HFF-Myc (cell line): ENCODE measurements around the gene ATXN1L.
"Not testable (repeated sequence)": the region's sequence is repeated elsewhere in the genome, so short reads cannot be mapped to it uniquely, and the experiment has no call there.

ENCODE experiments used
- DNase-seq: peaks from one replicate; pipeline ENCODE4 v3.0.0-alpha.2; 2011; ENCODE audit warnings: low read depth; ENCODE audit errors: extremely low read depth
- H3K4me3 ChIP-seq: replicated peaks from 2 replicates; pipeline ENCODE4 v1.5.1; 2011; ENCODE audit warnings: low read depth, mild to moderate bottlenecking, control low read depth, low read length
- TF ChIP-seq, protein P1 (sequence below): IDR thresholded peaks from 2 replicates; pipeline ENCODE4 v1.5.1; 2012; ENCODE audit warnings: mild to moderate bottlenecking, low read depth, low read length, control low read depth; ENCODE audit errors: missing control alignments

The ATXN1L gene

DNA sequence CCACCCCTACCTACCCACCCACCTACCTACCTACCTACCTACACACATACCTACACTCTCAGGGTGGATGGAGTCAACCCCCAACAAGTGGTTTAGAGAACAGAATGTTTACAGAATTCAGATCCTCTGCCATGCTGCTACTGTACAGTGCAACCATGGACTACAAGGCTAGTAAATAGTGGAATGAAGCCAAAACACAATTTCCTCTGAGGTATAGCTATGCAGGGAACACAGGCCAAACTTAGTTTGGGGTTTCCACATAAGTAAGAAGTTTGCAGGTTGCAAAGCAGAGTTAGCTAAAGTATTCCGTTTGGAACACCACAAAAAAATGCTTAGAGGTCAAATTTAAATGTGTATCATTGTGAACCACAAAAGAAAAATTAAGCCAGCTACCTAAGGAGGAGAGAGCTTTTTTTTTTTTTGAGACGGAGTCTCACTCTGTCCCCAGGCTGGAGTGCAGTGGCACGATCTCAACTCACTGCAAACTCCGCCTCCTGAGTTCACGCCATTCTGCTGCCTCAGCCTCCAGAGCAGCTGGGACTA lies 34.4 kb upstream of the ATXN1L start:
- no peak for DNase-seq
- no peak overlapping the region for H3K4me3 ChIP-seq
- TF ChIP-seq, protein P1, sequence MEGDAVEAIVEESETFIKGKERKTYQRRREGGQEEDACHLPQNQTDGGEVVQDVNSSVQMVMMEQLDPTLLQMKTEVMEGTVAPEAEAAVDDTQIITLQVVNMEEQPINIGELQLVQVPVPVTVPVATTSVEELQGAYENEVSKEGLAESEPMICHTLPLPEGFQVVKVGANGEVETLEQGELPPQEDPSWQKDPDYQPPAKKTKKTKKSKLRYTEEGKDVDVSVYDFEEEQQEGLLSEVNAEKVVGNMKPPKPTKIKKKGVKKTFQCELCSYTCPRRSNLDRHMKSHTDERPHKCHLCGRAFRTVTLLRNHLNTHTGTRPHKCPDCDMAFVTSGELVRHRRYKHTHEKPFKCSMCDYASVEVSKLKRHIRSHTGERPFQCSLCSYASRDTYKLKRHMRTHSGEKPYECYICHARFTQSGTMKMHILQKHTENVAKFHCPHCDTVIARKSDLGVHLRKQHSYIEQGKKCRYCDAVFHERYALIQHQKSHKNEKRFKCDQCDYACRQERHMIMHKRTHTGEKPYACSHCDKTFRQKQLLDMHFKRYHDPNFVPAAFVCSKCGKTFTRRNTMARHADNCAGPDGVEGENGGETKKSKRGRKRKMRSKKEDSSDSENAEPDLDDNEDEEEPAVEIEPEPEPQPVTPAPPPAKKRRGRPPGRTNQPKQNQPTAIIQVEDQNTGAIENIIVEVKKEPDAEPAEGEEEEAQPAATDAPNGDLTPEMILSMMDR: no peak

DNA sequence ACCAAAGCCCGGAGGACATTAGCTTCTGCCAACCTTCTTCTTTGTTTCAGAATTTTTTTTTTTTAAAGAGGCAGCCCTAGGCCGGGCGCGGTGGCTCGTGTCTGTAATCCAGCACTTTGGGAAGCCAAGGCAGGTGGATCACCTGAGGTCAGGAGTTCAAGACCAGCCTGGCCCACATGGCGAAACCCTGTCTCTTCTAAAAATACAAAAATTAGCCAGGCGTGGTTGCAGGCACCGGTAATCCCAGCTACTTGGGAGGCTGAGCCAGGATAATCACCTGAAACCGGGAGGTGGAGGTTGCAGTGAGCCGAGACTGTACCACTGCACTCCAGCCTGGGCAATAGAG lies 28.6 kb upstream of the ATXN1L start:
- H3K4me3 ChIP-seq, DNase-seq: not testable (repeated sequence)

DNA sequence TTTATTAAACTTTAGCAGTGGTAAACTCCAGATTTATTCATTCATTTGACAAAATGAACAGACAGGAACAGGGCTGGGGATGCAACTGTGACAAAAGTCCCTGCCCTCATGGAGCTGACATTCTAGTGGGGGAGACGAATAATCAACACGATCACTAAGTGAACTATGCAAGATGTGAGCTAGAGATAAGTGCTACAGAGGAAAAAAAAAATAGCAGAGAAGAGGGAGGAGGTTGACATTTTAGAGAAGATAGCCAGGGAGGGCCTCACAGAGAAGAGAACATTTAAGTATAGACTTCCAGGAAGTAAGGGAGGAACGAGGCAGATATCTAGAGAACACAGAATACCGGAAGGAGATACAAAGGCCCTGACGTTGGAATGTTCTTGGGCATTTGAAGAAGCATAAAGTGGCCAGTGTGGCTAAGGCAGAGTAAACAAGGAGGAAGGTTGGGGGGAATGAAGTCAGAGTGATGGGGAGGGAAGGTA lies 19.2 kb upstream of the ATXN1L start:
- TF ChIP-seq, protein P1: no peak

DNA sequence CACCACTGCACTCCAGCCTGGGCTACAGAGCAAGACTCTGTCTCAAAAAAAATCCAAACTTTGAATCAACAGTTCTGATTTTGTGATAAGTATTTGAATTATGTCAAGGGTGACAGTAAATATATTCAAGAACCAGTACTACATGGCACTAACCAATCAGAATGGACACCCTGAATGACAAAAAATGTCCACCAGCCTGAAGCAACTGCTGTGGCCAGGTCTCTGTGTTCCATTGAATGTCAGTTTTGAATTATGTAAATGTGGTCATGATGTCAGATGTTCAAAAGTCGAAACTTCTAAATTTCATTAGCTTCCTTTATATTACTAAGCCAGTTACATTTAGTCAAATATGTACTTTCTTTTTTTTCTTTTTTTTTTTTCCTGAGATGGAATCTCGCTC lies 15.4 kb upstream of the ATXN1L start:
- TF ChIP-seq, protein P1: no peak
- DNase-seq: no peak
- H3K4me3 ChIP-seq: no peak overlapping the region

More for the DNA sequence above, 19.2 kb upstream of the ATXN1L start:
- no peak overlapping the region for H3K4me3 ChIP-seq
- DNase-seq: no peak

DNA sequence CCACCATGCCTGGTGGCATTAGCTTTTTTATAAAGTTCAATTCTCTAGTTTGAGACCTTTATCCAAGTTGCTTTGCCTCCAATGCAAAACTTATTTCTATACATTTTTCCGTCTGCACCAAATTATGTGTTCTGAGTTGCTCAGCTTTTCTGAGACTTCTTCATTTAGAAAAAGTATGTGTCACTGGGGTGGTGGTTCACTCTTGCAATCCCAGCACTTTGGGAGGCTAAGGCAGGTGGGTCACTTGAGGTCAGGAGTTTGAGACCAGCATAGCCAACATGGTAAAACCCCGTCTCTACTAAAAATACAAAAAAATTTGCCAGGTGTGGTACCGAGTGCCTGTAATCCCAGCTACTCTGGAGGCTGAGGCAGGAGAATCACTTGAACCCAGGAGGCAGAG lies 14.1 kb upstream of the ATXN1L start:
- not testable (repeated sequence) for DNase-seq, H3K4me3 ChIP-seq

DNA sequence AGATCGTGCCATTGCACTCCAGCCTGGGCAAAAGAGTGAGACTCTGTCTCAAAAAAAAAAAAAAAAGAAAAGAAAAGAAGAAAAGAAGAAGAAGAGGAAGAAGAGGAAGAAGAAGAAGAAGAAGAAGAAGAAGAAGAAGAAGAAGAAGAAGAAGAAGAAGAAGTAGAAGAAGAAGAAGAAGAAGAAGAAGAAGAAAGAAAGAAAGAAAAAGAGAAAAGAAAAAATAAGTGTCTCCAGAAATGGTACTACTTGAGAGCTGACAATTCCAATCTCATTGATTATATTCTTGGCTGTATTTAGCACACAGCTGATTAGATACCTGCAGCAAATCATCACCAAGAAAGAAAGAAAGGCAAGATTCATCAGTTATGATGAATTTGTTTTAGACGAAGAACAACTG lies 13.7 kb upstream of the ATXN1L start:
- not testable (repeated sequence) for DNase-seq, H3K4me3 ChIP-seq

DNA sequence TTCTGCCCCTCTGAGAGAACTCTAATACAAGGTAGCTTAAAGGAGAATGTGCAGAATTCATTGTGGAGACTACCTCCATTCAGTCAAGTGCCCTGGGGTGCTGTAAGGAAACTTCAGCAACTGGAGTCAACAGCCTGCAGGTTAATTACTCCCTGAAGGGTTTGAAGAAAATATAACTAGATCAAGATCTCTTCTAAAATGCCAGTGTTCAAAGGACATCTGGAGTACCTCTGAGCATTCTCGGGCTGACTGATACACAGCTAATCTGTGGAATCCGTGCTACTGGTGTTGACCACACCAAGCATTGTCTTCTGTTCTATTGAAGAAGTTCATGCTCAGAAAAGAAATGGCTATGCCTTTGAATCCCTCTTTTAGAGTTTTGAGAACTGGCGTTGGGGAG lies 11.5 kb upstream of the ATXN1L start:
- H3K4me3 ChIP-seq: no peak overlapping the region
- TF ChIP-seq, protein P1: no peak
- DNase-seq: no peak

DNA sequence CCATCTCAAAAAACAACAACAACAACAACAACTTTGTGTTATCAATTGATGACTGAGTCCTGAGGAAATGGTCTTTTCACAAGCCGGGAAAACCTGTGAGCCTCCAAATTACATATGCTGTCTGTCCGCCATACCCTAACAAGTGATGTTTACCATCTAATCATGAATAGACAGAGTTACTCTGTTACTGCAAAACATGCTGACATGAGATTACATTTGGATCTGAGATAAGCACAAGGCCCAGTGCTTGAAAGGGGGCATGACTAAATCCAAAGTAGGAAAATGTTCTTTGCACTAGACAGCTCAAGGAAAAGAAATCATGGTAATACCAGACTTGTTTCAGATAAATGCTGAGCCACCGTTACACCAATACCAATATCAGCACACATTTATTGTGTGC lies 8.6 kb upstream of the ATXN1L start:
- TF ChIP-seq, protein P1: no peak
- DNase-seq: no peak
- no peak overlapping the region for H3K4me3 ChIP-seq
